GM20431 (cell line): ENCODE results near the gene CMA1.
"Not testable (repeated sequence)": the region's sequence is repeated elsewhere in the genome, so short reads cannot be mapped to it uniquely, and the experiment has no call there.

ENCODE experiments used
- in situ Hi-C: fragments of 300-500 bp; cut with MseI, MboI; formaldehyde crosslinking; loops from one replicate; pipeline ENCODE4 v1.15.0; 2020; ENCODE audit warnings: low sequenced_read_pairs; ENCODE audit not compliant: unreplicated experiment

The CMA1 gene, protein sequence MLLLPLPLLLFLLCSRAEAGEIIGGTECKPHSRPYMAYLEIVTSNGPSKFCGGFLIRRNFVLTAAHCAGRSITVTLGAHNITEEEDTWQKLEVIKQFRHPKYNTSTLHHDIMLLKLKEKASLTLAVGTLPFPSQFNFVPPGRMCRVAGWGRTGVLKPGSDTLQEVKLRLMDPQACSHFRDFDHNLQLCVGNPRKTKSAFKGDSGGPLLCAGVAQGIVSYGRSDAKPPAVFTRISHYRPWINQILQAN

DNA sequence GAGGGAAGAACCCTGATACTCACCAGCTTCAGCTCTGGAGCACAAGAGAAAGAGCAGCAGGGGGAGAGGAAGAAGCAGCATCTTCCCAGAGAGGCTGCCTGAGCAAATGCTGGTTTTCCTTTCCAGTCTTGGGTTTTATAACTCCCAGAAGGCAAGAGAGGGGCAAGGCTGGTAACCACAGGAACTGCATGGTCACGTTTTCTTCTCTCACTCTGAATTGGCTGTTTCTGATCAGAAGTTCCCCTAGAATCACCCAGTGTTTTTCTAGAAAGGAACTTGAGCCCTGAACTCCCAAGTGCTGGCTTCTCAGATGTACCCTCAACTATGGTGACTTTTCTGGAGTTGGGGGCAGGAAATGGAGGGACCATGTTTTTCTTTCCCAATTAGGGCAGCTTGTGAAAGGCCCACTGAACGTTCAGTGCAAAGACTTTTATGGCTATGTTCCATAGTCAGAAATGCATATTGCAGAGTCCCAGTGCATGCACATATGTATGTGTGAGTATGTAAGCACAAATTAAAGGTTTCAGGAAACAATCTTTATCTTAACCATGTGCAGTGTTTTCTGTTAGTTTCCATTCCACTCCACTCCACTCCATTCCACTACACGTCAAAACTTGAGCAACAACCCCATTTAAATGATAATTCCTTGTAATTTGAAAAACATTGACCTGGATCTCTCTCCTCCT is at the start of gene CMA1:
CMA1 (minus strand) TSS at position 111 of the 686 bp plus-strand sequence; CDS start at position 81, 30 bp downstream.
- in situ Hi-C loops = no loop called here

DNA sequence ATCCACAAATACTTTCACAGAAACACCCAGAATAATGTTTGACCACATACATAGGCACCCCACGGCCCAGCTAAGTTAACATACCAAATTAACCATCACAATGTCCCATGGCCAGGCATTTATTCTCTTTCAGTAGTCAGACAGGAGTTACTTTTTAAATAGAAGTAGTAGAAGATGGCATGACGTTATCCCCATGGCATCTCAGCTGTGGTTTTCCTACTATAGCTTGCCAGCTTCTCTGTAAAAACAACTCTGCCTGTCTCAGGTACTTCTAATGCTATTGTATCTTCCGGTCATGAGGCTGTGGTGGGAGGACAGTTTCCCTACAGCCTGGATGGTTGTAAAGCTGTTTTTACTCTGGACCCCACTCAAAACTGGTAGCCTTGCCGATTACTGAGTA is 48.7 kb upstream of the CMA1 start:
- in situ Hi-C loops = no loop called here

DNA sequence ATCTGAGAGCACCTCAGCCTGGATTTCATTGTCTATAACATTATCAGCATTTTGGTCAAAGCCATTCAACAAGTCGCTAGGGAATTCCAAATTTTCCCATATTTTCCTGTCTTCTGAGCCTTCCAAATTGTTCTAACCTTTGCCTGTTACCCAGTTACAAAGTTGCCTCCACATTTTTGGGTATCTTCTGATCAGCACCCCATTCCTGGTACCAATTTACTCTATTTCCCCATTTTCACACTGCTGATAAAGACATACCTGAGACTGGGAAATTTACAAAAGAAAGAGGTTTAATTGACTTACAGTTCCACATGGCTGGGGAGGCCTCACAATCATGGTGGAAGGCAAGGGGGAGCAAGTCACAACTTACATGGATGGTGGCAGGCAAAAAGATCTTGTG is 41.0 kb upstream of the CMA1 start:
- in situ Hi-C loops = not testable (repeated sequence)

DNA sequence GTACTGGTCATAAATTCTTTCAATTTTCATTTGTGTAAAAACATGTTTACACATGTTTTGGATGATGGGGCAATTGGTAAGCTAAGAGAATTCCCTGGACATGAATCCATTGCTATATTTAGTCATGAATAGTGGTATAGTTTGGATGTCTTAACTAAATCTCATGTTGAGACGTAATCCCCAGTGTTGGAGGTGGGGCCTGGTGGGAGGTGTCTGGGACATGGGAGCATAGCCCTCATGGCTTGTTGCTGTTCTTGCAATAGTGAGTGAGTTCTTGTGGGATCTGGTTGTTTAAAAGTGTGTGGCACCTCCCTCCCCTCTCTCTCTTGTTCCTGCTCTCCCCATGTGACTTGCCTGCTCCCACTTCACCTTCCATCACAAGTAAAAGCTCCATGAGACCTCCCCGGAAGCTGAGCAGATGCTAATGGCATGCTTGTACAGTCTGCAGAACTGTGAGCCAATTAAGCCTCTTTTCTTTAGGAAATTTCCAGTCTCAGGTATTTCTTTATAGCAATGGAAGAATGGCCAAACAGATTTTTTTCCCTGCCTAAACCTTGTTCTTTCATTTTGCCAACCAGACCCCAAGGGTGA is 34.4 kb upstream of the CMA1 start:
- in situ Hi-C loops = no loop called here

DNA sequence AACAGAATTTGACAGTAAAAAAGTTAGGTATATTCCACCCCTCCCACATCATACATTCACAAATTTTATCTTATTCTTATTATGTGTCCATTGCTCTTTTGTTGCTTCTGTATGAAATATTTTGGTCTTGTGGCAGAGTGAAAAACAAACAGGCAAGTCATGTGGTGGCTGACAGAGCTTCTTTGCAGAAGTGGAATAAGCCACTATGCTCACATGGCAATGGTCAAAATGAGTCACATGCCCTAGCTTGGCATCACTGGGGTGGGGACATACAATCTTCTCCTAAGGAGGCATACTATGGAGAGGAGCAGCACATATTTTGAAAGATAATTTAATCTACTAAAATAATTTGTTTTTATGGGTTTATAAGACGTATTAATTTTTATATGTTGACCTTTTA is 27.7 kb upstream of the CMA1 start:
- in situ Hi-C loops = no loop called here

DNA sequence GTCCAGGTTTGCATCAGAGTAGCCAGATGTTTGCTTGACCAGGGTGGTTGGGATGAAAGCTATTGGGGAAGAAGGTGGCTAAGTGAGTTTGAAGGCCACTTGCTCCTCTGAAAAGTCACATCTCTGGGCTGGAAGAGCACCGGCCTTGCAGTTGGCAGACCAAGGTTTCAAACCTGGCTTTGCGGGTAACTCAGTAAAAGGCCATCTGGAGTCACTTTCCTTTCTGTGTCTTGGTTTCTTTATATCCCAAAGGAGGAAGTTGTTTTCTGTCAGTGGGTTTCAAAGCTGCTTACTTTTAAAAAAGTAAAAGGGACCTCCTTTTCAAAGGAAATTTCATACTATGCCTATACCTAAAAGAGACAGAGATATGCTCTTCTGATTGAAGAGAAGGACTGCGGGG is 26.2 kb upstream of the CMA1 start:
- in situ Hi-C loops = no loop called here

DNA sequence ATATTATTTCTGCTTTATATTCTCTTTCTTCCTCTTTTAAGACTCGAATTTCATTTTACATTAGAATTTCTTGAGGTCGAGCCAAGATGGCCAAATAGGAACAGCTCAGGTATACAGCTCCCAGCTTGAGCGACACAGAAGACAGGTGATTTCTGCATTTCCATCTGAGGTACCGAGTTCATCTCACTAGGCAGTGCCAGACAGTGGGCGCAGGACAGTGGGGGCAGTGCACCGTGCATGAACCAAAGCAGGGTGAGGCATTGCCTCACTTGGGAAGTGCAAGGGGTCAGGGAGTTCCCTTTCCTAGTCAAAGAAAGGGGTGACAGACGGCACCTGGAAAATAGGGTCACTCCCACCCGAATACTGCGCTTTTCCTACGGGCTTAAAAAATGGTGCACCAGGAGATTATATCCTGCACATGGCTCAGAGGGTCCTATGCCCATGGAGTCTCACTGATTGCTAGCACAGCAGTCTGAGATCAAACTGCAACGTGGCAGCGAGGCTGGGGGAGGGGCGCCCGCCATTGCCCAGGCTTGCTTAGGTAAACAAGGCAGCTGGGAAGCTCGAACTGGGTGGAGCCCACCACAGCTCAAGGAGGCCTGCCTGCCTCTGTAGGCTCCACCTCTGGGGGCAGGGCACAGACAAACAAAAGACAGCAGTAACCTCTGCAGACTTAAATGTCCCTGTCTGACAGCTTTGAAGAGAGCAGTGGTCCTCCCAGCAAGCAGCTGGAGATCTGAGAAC is 18.0 kb upstream of the CMA1 start:
- in situ Hi-C loops = not testable (repeated sequence)

DNA sequence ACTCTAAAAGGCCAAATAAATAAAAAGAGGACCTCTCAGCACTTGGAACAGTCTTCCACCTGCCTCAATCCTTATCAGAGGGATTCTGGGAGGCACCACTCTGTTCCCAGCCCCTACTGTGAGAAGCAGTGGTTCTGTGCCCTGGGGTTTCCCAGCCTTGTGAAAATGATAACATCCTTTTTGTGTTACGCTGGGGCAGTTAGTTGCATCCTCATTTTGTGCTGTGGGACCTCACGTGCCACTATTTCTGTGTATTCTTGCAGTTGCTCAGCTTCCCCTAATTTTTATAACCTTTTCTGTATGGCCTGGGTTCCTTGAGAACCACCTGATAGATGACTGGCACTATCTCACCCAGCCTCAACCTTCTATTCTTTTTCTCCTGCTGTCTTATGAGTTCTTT is 10.8 kb upstream of the CMA1 start:
- in situ Hi-C loops = no loop called here

DNA sequence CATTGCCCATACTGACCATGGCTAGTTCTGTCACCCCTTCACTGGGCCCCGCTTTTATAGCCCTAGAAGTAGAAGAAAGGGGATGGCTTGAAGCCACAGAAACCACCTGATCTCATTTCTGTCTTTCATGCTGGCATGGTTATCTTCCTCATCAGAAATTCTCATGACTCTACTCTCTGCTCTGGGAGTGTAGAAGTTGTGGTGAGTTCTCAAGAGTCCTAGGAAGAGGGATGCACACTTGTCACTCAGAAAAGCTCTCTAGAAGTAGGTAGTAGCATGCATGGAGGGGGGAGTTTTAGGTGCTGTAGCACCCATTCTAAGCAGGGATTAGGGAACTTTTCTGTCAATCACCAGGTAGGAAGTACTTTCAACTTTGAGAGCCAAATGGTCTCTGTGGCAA is 6.1 kb upstream of the CMA1 start:
- in situ Hi-C loops = no loop called here

DNA sequence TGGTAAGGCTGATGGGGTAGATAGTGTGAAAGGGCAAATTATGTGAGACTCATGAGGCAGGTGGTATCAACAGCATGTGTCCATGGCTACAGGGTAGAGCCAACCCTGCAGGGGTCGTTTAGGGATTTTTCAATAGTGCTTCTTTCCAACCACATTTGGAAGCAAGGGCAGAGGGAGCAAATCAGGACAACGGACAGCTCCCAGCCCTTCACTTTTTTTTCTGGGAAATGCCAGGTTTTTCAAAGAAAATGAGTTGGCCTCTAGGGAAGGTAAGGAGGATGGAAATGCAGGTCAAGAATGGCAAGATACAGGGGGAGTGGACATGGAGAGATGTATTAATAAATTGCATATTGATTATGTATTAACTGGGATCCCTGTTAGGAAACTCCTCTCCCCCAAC is 4.9 kb upstream of the CMA1 start:
- in situ Hi-C loops = no loop called here

DNA sequence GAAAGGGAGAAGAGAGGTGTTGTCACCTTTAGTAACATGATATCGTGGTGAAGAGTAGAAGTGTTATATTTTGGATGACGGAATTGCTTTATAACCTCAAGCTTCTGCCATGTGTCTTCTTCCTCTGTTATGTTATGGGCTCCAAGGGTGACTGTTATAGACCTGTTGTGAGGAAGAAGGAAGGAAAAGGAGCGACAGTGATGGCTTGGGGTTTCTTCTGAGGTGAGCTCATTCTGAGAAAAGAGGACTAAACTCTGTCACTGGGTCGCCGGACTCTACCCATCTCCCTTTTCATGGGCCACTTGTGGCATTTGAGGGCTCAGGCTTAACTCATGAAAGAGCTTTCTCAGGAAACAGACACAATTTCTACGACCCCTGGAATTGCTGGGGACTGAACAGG is 1.6 kb downstream of the CMA1 start:
- in situ Hi-C loops = no loop called here

DNA sequence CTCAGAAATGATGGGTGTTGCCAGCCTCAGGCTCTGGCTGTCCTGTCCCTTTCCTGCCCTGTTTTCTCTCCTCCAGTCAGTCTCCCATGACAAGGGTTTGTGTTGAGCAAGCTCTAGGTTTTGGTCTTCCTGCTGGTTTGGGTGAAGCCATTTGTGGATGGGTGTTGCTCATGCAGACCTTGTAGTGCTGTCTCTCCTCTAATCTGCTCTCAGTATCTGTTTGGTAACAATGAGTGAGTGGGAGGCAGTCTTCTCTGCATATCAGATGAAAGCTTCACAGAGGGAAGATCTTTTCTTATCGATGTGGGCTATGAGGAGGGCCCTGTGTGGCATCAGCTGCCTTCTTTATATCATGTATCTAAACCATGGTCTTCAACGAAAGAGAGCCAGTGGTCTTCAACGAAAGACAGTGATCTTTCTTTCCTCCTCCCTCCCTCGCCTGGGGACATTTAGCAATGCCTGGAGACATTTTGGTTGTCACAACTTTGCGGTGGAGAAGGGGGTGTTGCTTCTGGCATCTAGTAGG is 3.6 kb downstream of the CMA1 start:
- in situ Hi-C loops = no loop called here

DNA sequence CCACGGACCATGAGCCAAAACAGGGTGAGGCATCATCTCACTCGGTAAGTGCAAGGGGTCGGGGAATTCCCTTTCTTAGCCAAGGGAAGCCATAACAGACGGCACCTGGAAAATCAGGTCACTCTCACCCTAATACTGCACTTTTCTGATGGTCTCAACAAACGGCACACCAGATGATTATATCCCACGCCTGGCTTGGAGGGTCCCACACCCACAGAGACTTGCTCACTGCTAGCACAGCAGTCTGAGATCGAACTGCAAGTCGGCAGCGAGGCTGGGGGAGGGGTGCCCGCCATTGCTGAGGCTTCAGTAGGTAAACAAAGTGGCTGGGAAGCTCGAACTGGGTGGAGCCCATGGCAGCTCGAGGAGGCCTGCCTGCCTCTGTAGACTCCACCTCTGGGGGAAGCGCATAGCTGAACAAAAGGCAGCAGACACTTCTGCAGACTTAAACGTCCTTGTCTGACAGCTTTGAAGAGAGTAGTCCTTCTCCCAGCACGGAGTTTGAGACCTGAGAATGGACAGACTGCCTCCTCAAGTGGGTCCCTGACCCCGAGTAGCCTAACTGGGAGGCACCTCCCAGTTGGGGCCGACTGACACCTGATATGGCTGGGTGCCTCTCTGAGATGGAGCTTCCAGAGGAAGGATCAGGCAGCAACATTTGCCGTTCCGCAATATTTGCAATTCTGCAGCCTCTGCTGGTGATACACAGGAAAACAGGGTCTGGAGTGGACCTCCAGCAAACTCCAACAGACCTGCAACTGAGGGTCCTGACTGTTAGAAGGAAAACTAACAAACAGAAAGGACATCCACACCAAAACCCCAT is 16.3 kb downstream of the CMA1 start:
- in situ Hi-C loops = not testable (repeated sequence)

DNA sequence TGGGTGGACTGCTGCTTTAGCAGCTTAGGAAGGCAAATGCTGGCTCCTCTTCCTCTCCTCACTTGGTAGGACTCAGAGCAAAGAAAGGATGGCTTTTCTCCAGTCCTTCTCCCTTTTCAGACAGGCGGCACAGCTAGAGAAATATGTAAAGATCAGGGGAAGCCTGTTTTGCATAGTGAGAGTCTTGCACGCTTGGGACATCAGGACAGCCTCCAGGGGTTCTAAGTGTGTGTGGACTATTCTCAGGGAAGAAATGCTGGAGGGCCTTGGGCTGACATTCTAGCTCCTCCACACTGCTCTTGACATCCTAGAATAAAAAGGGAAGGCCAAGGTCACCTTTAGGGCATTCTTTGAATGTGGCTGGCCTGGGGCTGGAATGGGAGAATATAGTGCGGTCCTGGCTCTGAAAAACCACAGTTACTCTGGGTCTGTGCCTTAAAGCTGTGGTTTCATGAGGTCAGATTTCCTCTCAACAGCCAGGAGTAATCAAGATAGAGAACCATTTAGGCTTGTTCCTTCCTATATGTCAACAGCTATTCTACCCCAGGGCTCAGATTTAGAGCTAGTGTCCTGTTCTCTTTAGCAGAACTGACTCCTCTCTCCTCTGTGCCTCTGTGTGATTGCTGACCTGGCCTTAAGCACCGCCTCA is 24.3 kb downstream of the CMA1 start:
- in situ Hi-C loops = no loop called here

DNA sequence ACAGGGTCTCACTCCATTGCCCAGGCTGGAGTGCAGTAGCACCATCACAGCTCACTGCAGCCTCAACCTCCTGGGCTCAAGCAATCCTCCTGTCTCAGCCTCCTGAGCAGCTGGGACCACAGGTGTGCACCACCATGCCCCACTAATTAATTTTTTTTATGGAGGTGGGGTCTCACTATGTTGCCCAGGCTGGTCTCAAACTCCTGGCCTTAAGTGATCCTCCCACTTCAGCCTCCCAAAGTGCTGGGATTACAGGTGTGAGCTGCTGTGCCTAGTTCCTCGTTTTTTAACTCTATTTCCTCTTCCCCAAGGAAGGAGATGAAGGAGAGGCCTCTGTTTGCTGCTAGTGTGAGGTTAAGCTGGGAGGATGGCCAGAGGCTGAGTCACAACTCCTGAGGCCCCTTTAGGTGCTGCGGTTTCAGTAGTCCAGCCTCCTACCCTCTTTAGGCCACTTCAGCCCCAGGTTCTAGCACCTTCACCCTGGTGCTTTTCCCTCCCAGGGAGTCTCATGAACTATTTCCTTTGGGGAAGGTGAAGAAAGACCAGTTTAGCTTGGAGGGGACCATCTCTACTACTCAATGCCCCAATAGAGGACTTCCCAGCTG is 25.3 kb downstream of the CMA1 start:
- in situ Hi-C loops = not testable (repeated sequence)

DNA sequence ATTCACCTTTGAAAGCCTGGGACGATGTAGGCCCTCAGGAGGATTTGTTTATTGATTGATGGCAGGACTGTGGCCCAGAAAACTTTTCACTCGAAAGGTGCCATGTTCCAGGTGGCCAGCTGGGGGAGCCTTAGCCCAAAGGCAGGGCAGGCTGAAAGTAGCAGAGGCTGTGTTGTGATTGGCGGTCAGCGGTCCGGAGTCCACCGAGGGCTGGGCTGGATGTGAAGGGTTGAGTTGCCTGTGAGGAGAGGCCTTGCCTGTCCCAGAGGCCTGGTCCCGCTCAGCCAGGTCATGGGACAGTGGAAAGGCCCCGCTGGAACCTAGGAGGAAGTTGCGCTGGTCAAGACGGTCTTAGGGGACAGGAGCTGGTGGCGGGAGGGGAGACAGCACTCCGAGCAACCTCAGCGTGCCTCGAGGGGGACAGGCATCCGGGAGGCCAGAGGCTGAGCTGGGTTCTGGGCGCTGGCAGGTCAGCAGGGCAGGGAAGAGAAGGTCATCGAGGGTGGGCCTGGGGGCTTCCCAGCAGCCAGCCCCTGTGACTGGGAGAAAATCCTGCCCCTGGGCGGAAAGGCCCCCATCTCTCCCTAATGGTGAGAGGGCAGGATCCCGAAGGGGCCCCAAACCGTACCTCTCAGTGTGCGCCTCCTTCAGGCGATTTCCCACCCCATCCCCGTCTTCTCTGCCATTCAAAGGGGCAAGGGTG is 26.3 kb downstream of the CMA1 start:
- in situ Hi-C loops = no loop called here

DNA sequence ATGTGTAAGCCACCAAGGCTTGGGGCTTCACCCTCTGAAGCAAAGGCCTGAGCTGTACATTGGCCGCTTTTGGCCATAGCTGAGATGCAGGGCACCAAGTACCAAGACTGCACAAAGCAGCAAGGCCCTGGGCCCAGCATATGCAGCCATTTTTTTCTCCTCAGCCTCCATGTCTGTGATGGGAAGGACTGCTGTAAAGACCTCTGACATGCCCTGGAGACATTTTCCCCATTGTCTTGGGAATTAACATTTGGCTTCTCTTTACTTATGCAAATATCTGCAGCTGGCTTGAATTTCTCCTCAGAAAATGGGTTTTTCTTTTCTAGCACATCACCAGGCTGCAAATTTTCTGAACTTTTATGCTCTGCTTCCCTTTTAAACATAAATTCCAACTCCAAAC is 28.1 kb downstream of the CMA1 start:
- in situ Hi-C loops = not testable (repeated sequence)

DNA sequence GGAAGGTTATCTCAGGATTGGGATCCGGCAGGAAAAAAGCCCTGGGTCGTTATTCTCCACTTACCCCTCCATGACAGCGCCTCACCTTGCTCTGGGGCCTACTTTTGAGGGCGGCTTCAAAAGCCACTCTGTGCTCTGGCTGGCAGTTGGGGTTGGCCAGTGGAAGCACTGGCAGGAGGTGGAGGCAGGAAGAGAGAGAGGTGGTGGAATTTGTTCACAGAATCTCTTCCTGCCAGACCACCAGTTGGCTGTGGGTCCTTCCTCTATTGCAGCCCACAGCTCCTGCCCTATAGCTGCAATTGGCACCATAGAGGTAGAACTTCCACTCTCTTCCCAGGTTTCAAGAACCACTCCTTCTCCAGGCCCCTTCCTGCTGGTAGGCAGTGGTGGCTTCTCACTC is 32.8 kb downstream of the CMA1 start:
- in situ Hi-C loops = no loop called here
